Measurements from ENCODE around the gene PCGF3.
"Not testable (repeated sequence)": the region's sequence is repeated elsewhere in the genome, so short reads cannot be mapped to it uniquely, and the experiment has no call there.

Gene PCGF3

DNA sequence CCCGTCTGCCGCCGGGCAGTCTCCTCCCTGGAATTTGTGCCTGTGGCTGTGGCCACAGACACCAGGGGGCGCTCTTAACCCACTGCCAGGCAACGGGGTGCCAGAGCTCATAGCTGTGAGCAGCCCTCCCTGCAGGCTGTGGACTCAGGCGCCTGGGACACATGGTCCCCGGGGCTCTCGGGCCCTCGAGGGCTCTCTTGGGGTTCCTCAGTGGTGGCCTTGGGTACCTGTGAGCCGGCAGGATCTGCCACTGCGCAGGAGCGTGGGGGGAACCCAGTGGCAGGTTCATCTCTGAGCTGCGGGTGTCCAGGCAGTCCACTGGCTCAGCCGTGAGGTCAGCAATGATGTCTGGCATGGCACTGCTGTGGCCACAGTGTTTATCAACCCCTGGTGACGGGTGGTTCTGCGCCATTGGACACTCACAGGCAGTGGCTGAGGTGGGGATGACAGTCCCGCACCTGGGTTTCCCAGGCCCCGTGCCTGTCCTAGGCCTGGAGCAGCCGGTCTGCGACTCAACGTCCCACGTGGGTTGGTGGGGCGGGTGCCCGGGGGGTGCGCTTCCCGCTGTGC is 37.2 kb downstream of the PCGF3 start:
- peak; percentile 65 for DNase-seq

DNA sequence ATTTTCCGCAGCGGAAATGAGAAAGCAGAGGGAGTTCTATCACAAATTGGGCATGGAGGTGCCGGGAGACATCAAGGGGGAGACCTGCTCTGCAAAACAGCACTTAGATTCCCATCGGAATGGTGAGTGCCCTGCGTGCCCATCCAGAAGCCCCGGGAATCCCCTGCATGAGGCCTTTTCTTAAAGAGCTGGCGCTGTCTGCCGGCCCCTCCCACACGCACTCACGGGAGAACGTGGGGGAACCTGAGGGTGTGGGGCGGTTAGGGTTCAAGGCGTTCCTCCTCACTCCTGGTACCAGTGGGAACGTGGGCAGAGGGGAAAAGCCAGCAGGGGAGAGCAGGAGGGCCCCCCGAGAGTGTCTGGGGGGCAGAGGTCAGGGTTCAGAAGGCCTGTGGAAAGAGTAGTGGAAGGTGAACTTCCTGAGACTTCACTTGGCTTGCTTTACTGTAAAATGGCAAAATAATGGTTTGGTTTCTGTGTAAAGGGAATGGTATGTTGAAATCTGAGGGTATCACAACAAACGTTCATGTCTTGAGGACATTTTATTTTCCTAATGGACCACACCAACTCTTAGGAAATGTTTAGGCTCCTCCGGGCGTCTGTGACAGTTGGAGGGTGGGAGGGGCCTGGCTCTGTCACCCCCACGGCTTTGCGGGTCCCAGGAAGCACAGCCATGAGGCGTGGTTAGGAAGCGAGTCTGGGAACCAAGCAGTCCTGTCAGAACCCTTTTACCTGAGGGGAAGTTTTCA is 38.0 kb downstream of the PCGF3 start:
- no peak for DNase-seq

DNA sequence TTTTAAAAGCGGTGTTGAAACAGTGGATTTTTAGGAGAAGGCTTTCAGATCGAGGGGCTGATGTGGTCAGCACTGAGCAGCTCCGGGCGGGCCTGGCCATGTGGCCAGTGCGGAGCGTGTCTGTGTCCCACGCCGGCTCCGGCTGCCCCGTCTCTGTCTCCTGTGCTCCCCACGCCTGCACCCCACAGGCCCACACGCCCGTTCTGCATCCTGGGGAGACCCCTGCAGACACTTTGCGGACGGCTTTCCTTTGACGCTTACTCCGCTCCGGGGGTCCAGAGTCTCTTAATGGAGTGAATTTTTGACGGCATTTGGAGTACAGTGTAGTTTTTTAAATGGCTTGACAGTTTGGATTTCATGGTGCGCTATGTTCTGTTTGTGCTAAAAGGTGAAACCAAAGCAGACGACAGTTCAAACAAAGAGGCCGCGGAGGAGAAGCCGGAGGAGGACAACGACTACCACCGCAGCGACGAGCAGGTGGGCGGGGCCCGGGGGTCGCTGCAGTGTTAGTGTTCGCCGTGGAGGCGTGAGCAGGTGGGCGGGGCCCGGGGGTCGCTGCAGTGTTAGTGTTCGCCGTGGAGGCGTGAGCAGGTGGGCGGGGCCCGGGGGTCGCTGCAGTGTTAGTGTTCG is 38.7 kb downstream of the PCGF3 start:
- no peak for DNase-seq

DNA sequence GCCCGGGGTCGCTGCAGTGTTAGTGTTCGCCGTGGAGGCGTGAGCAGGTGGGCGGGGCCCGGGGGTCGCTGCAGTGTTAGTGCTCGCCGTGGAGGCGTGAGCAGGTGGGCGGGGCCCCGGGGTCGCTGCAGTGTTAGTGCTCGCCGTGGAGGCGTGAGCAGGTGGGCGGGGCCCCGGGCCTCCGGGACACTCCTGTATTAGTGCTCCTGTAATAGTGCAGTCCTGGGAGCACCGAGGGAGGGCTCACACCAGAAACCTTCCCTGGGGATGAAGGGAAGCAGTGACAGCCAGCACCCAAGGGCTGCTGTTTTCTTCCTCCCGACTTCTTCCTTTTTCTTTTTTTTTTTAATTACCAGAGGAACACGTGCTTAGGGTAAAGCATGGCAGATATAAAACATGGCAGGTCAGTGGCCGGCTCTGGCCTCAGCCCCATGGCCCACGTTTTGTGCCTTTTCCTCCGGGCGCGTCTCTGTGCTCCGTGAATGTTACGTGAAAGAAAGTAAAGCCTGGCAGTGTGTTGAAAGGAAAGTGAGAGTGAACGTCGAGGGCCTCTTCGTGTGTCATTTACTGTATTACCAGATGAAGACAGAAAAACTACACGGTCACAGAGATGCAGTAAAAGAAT is 42.0 kb downstream of the PCGF3 start:
- DNase-seq: no peak

DNA sequence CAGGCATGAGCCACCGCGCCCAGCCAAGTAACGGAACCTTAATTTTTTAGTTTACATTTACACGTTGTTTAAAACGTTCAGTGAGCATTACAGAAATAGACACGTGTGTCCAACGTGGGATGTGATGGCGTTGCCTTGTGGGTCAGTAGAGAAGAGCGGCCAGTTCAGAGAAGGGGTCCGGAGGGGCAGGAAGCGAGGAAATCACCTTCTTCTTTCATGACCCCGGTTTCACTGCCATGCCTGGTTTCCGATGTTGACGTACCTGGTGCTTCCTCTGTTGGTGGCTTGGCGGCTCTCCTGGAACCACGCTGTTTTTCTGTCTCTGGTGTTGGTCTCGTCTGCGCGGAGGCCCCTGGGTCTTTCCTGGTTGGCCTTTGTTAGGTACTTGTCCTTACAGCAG is 42.8 kb downstream of the PCGF3 start:
- no peak for DNase-seq

DNA sequence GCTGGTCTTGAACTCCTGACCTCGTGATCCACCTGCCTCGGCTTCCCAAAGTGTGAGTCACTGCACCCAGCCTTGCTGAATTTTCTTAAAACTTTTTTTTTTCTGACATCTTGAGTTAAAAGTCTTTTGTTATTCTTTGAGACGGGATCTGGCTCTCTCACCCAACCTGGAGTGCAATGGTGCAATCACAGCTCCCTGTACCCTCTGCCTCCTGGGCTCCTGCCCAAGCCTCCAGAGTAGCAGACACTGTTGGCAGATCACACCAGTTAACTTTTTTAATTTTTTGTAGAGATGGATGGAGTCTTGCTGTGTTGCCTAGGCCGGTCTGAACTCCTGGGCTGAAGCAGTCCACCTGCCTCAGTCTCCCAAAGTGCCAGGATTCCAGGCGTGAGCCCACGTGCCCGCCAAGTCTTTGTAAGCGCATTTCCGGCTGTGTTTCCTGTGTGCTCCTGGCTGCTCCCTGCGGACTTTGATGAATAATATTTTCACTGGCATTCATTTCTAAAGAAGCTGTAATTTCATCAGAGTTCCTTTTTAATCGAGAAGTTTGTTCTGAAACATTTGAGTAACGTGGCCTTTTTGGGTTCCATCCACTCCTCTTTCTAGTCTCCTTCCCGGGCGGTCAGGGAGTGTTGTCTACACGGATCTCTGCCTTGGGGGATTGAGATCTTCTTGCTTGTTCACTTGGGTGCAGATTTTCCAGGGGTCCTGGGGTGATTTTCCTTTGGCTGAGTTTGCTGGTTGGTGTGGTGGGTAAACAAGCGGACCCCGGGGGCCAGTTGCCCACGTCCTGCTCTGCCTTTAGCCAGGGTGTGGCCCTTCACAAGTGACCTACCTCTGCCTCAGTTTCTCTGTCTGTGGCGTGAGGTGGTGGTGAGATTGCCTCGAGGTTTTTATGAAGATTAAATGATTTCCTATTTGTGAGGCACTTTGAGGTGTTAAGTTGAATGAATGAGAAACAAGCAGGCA is 44.4 kb downstream of the PCGF3 start:
- no peak for DNase-seq

DNA sequence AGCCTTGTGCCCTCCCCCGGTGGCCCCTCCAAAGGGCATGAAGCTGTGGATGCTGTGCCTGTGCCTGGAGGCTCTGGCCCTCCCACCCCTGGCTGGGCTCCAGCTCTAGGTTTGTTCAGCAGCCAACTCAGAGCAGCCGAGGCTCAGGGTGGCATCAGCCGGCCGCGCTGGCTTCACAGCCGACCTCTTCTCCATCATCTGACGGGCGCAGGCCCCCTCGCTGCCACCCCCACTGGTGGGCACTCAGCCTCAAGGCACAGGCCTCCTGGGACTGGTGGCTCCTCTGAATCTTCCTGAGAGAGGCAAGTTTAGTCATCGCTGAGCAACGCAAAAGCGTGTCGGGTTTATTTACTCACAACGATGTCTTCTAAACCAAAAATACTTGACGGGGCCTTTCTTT is 46.0 kb downstream of the PCGF3 start:
- no peak for DNase-seq

DNA sequence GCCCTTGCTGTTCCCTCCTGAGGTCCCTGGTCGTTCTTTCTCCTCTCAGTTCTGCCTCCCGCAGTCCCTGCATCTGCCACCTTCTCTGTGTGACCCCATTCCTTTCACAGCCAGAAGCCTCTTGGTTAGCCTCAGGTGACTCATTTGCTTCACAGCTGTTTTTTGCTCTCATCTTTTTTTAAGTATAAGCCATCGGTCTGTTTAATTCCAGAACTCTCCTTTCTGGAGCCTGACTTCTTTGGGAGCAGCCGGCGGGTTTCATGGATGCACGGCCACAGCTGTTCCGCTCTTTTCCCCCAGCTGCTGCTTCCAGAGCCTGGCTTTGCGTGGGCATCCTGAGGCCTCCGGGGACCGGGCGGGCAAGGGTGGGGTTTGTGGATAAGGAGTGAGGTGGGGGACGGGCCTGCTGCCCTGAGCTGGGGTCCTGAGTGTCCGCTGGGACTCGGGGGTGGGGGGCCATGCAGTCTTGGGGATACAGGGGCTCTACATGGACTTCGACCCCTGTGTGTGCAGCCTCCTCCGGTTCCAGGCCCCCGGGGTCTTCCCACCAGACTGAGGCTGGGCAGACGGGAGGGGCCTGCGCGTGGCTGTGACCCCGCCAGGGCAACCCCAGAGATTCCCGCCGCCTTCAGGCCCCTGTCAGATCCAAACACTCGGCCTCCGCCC is 46.7 kb downstream of the PCGF3 start:
- DNase-seq: no peak

DNA sequence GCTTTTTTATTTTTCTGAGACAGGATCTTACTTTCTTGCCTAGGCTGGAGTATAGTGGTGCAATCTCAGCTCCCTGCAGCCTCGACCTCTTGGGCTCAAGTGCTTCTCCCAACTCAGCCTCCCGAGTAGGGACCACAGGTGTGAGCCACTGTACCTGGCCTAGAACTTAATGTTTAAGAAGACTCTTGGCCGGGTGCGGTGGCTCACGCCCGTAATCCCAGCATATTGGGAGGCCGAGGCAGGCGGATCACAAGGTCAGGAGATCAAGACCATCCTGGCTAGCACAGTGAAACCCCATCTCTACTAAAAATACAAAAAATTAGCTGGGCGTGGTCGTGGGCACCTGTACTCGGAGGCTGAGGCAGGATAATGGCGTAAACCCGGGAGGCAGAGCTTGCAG is 47.6 kb downstream of the PCGF3 start:
- DNase-seq: not testable (repeated sequence)

DNA sequence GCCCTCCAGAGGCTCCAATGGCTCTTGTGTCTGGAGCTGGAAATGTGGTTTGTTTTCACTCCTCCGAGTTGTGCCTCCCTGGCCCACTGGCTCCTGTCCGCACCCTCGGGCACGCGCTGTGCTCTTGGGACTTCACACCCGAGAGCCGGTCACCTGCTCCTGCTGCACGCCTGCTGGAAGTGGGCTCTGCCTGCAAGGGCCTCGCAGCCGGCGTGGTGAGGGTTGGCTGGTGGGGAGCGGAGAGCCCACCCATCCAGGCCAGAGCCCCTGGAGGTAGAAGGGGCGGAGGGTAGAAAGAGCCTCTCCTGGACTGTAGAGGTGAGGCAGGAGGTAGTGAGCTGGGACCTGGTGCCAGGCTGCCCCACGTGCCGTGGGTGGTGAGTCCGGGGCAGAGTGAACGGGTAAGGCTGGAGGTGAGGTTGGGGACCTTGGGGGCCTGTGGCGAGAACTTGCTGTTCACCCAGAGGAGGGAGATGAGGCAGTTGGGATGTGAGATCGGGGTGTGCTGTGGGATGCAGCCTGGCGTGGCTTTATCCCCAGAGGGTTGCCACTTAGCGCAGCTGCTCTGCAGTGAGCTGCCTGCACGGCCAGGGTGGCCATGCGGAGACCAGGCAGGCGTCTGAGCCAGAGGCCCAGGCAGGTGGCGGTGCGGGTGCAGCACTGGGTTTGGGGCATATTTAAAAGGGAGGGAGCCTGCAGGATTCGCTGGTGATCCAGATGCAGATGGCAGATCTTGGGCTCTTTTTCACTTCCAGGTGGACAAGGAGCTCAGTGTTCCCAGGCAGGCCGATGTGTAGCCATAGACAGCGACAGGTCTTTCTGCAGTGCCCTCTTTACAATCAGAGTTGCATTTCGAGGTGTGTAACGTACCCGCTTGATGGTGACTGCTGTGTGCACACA is 48.8 kb downstream of the PCGF3 start:
- DNase-seq: no peak

DNA sequence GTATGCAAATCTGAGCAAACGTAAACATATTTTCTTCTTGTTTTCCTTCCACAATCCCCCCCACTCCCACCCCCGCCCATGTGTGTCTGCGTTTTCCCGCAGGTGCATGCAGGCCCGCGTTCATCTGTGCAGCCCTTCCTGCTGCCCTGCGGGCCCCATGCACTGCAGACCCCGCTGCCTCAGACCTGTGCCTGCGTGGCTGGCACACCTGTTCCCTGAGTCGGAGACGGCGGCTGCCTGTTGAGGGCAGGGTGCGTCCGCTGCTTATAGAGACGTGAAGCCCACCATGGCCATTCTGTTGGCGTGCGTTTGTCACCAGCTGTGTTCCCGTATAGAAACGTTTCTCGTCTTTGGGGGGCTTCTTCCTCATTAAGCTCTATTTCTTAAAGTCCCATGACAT is 51.5 kb downstream of the PCGF3 start:
- no peak for DNase-seq

DNA sequence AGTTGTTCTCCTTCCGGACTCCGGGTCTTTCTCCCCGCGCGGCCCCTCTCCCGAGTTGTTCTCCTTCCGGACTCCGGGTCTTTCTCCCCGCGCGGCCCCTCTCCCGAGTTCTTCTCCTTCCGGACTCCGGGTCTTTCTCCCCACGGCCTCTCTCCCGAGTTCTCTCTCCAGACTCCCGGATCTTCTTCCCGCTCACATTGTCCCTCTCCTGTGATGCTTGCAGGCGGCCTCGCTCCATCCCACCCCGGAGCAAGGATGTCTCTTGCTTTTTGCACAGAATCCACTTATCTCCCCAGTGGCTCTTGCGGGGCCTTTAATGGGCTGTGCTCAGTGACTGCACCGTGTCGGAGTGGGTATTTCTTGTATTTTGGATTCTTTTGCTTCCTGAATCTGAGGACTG is 54.2 kb downstream of the PCGF3 start:
- not testable (repeated sequence) for DNase-seq

DNA sequence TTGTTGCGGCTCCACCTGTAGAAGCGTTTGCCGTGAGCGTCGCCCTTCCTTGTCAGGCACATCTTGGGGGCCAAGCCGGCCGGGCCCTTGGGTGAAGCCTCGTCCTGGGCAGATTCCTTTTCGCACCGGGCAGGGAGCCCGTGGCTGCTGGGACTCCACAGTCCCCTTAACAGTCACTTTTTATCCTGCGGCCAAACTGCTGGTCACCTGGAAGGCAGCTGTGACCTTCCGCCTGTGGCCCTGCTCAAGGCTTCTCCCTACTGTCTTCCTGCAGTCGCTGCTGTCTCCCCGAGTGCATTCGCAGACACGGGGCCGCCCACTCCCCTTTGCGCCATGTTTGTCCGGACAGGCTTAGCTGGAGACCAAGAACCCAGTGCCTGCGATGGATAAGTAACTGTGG is 55.0 kb downstream of the PCGF3 start:
- DNase-seq: no peak

DNA sequence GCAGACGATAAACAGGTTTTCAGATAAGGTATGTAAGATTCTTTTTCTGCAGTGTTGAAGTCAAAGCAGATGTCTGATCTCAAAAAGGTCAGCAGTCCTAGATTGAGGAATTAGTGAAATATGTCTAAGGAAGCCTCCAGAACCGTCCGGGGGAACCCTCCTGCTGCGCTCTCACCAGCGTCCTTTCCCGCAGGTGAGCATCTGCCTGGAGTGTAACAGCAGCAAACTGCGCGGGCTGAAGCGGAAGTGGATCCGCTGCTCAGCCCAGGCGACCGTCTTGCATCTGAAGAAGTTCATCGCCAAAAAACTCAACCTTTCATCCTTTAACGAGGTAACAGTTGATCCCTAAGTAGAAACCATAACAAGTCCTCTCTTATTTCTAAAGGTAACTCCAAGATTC is 55.5 kb downstream of the PCGF3 start:
- no peak for DNase-seq

DNA sequence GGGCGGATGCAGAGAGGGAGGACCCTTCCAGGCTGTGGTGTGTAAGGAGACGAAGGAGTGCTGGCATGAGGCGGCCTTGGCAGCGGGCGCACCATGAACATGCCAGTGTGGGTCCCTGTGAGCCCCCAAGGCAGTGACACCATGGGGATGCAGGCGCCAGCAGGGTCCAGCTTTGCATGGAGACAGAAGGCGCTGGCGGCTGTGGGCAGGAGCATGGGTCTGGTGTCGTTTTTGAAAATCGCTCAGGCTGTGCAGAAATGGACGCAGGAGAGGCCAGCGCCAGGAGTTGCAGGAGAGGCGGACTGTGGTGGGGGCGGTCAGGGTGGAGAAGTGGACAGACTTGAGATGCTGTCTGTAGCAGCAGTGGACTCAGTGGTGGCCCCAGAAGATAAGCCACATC is 56.1 kb downstream of the PCGF3 start:
- no peak for DNase-seq

DNA sequence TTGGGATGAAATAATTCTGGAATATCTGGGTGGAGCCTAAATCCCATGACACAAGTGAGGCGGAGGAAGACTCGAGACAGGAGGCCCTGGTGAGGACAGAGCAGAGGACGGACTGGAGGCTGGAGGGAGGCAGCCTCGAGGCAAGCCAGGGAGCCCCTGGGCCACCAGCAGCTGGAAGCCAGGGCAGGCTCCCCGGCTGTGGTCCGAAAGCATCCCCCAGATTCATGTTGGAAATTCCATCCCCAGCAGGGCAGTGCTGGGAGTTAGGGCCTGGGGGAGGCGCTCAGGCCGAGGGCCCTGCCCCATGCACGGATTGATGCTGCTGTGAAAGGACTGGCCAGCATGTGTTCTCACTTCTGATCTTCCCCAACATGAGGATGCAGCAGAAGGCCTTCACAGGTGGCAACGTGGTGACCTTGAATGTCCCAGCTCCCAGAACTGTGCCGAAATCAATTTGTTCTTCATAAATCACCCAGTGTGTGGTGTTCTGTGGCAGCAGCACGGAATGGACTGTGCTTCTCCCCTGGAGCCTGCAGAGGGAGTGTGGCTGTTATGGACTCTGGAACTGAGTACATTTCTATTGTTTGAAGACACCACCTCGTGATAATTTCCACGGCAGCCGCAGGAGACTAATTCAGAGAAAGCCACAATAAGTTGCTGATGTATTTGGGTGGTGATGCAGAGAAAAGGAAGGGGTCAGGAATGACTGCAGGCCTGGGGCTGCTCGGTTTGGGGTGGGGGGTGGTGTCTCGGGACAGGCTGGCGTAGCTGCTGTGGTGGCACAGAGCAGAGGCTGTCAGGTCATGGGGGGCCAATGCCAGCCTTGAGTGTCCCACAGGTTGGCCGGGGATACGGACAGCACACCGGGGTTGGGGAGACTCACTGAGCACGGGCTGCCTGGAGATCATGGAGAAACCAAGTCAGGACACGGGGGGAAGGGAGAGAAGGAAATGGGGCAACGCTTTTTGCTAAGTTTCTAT is 56.9 kb downstream of the PCGF3 start:
- DNase-seq: no peak

DNA sequence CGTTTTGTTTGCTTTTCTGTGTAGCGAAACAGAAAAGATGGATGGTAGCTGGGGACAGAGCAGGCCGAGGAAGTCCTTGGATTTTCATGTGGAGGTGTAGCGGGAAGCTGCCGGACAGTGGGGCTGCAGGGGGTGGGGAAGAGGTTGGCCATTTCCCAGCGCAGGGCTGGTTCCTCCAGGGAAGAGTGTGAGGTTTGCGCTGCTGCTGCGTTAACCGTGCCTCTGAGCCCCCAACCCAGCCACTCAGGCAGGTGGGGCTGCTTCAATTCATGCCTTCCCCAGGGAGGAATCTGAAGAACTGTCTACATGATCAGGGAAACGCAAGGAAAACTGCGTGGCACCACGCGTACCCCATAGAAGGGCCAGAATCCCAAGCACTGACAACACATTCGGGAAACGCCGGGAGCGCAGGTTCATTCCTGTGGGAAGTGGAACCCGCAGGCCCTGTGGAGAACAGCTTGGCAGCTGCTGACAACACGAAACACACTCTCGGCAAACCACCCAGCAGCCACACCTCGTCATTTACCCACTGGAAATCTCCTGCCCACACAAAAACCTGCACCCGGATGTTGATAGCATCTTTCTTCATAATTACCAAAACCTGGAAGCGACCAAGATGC is 57.7 kb downstream of the PCGF3 start:
- no peak for DNase-seq

DNA sequence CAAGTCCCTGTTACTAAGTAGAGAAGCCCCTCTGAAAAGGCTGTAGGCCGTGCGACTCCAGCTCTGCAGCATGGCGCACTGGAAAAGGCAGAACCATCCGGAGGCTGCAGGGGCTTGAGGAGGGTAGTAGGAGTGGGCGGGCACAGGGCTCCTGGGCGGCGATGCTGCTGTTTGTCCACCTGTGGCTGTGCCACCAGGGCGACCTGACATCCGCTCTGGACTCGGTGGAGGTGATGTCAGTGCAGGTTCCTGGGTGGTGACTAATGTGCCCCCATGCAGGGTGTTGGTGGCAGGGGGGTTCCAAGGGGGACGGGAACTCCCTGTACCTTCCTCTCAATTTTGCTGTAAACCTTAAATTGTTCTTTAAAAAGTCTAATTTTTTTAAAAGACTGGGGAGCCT is 58.3 kb downstream of the PCGF3 start:
- no peak for DNase-seq

DNA sequence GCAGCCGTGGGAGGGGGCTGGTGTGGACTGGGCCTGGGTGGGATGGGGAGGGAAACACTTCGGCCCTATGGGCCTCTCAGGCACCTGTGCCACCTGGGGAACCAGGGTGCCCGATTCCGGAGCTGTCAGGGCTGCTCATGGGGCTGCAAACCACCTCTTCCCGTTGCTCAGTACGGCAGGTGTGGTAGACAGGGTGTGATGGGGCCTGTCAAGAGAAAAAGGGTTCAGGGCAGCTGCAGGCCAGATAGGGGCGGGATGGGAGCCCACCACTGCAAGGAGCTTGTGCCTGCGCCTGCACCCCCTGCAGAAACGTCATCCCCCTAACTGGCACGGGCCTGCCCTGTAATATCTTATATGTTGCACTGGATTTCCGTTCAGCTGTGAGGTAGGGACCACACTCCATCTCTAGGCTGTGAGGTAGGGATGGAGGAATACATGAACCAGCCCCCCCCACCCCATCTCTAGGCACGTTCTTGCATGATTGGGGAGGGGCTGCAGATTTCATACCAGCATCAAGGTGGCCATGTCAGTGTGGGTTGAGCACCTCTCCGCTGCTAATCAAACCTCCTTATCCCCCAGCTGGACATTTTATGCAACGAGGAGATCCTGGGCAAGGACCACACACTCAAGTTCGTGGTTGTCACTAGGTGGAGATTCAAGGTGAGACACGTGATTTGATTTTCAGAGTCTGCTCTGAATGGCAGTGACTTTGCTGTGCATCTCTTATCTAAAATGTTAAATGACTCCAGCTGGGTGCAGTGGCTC is 59.0 kb downstream of the PCGF3 start:
- no peak for DNase-seq
